ENCODE measurements around the gene C3orf20. TPM values are rescaled to one million over a fixed set of nuclear protein-coding genes. Genes with fewer than 3 reads are reported as not detected.

C3orf20 gene
- total and polyA plus RNA-seq, 2 of the 4 experiments (the other 2 are of a cell fraction) = not detected

DNA sequence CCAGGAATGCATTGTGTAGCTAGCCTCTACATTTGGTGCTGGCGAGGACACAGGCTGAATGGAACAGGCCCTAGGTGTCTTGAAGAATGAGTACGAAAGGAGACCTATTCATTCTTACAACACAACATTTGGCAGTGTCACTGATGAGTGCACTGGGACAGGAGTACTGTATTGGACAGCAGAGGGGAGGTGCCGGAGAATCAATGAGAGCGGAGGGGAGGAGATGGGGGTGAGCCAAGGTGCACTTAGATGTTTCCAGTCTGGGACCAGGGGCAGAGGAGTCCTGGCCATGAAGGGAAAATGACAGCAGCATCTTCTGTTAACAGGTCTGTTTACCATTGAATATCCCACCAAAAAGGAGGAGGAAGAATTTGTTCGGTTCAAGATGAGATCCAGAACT, 53.2 kb downstream of the C3orf20 start:
- BruUV-seq (replicated peaks) = no TSS peak
- intact Hi-C loops (cut with micrococcal nuclease) (no loop called here), in situ Hi-C loops (cut with MboI; ENCODE audit: low sequenced_read_pairs) (no loop called here), dilution Hi-C loops (cut with HindIII; ENCODE audit: low sequenced_read_pairs, unreplicated experiment) (no loop called here)
- no peaks in the 10 kb centered on the region for H3K79me1 ChIP-seq (ENCODE audit: low read depth in 1 of 2, low read length in 2 of 2)
- no peak overlapping the region for H4K8ac ChIP-seq (ENCODE audit: low read depth in 2 of 2, low read length in 2 of 2)
- no CpG with 5 or more reads among the region's 5 CpGs for WGBS, 2 experiments (ENCODE audit: extremely low coverage in 2 of 2, insufficient read length in 1 of 2)
- H2BK20ac ChIP-seq (ENCODE audit: low read depth, low read length) = no peak overlapping the region
- DNase-seq (no peak), ATAC-seq (ENCODE audit: low read depth) (no peak)
- H3K9ac ChIP-seq (ENCODE audit: low read depth, low read length) = no peak overlapping the region
- no peak overlapping the region for H3K14ac ChIP-seq (replicated peaks; ENCODE audit: low read depth, low read length)
- H3K27ac ChIP-seq (ENCODE audit: insufficient read depth, low read length) = no peak overlapping the region
- H4K91ac ChIP-seq (ENCODE audit: insufficient read depth, low read depth, low read length) = no peak overlapping the region
- ChIA-PET POLR2A (ENCODE audit: unreplicated experiment) (no interaction called here), CTCF (no interaction called here)
- TF ChIP-seq MAFK (IDR thresholded peaks at IDR 0.05; ENCODE audit: low read depth, low read length) (no peak), ELK1 (IDR thresholded peaks at IDR 0.05; ENCODE audit: borderline replicate concordance, low read depth, low read length) (no peak), RAD21 (IDR thresholded peaks at IDR 0.05; ENCODE audit: low read length) (no peak), NFE2L2 (IDR thresholded peaks at IDR 0.05; ENCODE audit: low read depth, low read length) (no peak), RCOR1 (IDR thresholded peaks at IDR 0.05; ENCODE audit: insufficient replicate concordance, low read length) (no peak), POLR2A (IDR thresholded peaks at IDR 0.05; ENCODE audit: low read depth, low read length) (no peak), FOS (IDR thresholded peaks at IDR 0.05; ENCODE audit: low read depth, low read length) (no peak), MXI1 (IDR thresholded peaks at IDR 0.05; ENCODE audit: borderline replicate concordance, low read depth, low read length) (no peak), MAZ (IDR thresholded peaks at IDR 0.05; ENCODE audit: borderline replicate concordance, low read depth, low read length) (no peak), CHD1 (IDR thresholded peaks at IDR 0.05; ENCODE audit: low read depth, low read length) (no peak), USF2 (IDR thresholded peaks at IDR 0.05; ENCODE audit: low read depth, low read length) (no peak), RFX5 (IDR thresholded peaks at IDR 0.05; ENCODE audit: low read depth, low read length) (no peak), BHLHE40 (IDR thresholded peaks at IDR 0.05; ENCODE audit: low read depth, low read length) (no peak)
- TF ChIP-seq, protein P1, sequence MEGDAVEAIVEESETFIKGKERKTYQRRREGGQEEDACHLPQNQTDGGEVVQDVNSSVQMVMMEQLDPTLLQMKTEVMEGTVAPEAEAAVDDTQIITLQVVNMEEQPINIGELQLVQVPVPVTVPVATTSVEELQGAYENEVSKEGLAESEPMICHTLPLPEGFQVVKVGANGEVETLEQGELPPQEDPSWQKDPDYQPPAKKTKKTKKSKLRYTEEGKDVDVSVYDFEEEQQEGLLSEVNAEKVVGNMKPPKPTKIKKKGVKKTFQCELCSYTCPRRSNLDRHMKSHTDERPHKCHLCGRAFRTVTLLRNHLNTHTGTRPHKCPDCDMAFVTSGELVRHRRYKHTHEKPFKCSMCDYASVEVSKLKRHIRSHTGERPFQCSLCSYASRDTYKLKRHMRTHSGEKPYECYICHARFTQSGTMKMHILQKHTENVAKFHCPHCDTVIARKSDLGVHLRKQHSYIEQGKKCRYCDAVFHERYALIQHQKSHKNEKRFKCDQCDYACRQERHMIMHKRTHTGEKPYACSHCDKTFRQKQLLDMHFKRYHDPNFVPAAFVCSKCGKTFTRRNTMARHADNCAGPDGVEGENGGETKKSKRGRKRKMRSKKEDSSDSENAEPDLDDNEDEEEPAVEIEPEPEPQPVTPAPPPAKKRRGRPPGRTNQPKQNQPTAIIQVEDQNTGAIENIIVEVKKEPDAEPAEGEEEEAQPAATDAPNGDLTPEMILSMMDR (conservative IDR thresholded peaks at IDR 0.05; ENCODE audit: low read depth, low read length) = no peak
- H3K23ac ChIP-seq (ENCODE audit: low read depth, low read length) = no peak overlapping the region
- H3K9me1 ChIP-seq (ENCODE audit: insufficient read depth, low read length) = no peaks in the 10 kb centered on the region
- no peak overlapping the region for H2BK120ac ChIP-seq (ENCODE audit: low read depth, low read length)
- H3K4ac ChIP-seq (ENCODE audit: low read depth, low read length) = no peak overlapping the region
- no peak overlapping the region for H3K4me2 ChIP-seq (ENCODE audit: low read depth, low read length)
- H3K9me3 ChIP-seq (ENCODE audit: control insufficient read depth, insufficient read depth, low read length) = no peaks in the 10 kb centered on the region
- H2BK15ac ChIP-seq (ENCODE audit: low read depth, low read length) = no peak overlapping the region
- peaks cover 4% of the 10 kb centered on the region; the same call in 1 of the 2 replicates for H3K27me3 ChIP-seq (ENCODE audit: control insufficient read depth, insufficient read depth, low read length)
- H2BK5ac ChIP-seq (ENCODE audit: low read depth, low read length, poor library complexity, severe bottlenecking) = no peak overlapping the region
- no peak overlapping the region for H2AK9ac ChIP-seq (replicated peaks; ENCODE audit: low read depth, low read length, poor library complexity)
- H4K5ac ChIP-seq (ENCODE audit: low read depth, low read length) = no peak overlapping the region
- H3K4me1 ChIP-seq (ENCODE audit: control insufficient read depth, insufficient read depth, low read length) = peaks cover 13% of the 10 kb centered on the region; the same call in 1 of the 2 replicates
- no peak overlapping the region for H2AFZ ChIP-seq (replicated peaks; ENCODE audit: low read length, poor library complexity)
- H2AK5ac ChIP-seq (ENCODE audit: low read depth, low read length) = no peak overlapping the region
- H3K4me3 ChIP-seq (ENCODE audit: insufficient read depth, low read depth, low read length) = no peak overlapping the region
- H4K20me1 ChIP-seq (ENCODE audit: insufficient read depth, low read length) = 0 out of 2 replicates have a peak, but pooled peaks cover 4% of the 10 kb centered on the region
- H3K36me3 ChIP-seq (ENCODE audit: control insufficient read depth, insufficient read depth, low read length) = no peaks in the 10 kb centered on the region
- H3K56ac ChIP-seq (ENCODE audit: extremely low read depth, insufficient read depth, low read length) = no peak overlapping the region
- H3K18ac ChIP-seq (ENCODE audit: low read depth, low read length) = no peak overlapping the region
